Body of pancreas (tissue), 4 donors: ENCODE results near the gene PGRMC1. TPM values are rescaled to one million over a fixed set of nuclear protein-coding genes. Genes with fewer than 3 reads are reported as not detected.

Experiments used
- ATAC-seq: fragments of 150-250 bp; one replicate; pipeline ENCODE4 v1.9.1; 2016
- DNase-seq, 4 donors: peaks; one replicate each; pipeline ENCODE4 v3.0.0-alpha.2; 2019
- H3K27ac ChIP-seq, 4 donors: fragments of 200-600 bp; sonication (generic); 1 replicate in 3 of 4; 2 replicates in 1 of 4; pipeline versions ENCODE4 v1.5.1 to v1.6.1; 2016 to 2019; ENCODE audit warnings: mild to moderate bottlenecking in 1 of 4, mixed read lengths in 1 of 4, moderate library complexity in 1 of 4
- H3K27me3 ChIP-seq, 2 donors: fragments of 200-600 bp; sonication (generic); one replicate each; pipeline ENCODE4 v1.6.0; 2016; ENCODE audit warnings: mild to moderate bottlenecking in 1 of 2
- H3K36me3 ChIP-seq, 2 donors: fragments of 200-600 bp; sonication (generic); replicated peaks in 1 of 2; 2 replicates each; pipeline ENCODE4 v1.5.1; 2016; ENCODE audit warnings: low read depth in 2 of 2; ENCODE audit not compliant: insufficient read depth in 1 of 2
- H3K4me1 ChIP-seq: fragments of 200-600 bp; sonication (generic); one replicate; pipeline ENCODE4 v1.6.0; 2016
- H3K4me3 ChIP-seq, 2 donors: fragments of 200-600 bp; sonication (generic); 1 replicate in 1 of 2; 2 replicates in 1 of 2; pipeline ENCODE4 v1.5.1; 2016 to 2019
- H3K9me3 ChIP-seq, 3 donors: fragments of 200-600 bp; sonication (generic); 1 replicate in 2 of 3; 2 replicates in 1 of 3; pipeline ENCODE4 v1.5.1; 2016
- POLR2A ChIP-seq, 3 donors: fragments of 450-650 bp; IDR thresholded peaks; one replicate each; pipeline ENCODE4 v1.6.1; 2016; ENCODE audit warnings: antibody characterized with exemption in 3 of 3, mild to moderate bottlenecking in 2 of 3
- WGBS, 2 donors: methylation state at CpG; one replicate each; pipeline ENCODE4 v1.1.5; 2017; 5-methylcytosine and 5-hydroxymethylcytosine counted together
- intact Hi-C: fragments of 100-400 bp; cut with DNase I; formaldehyde crosslinking; loops from one replicate; pipeline ENCODE4 v1.15.1; 2023
- total RNA-seq, 2 donors: library from RNA; depleted of rRNA; stranded (reverse); fragments of >200 nt; gene quantifications; one replicate each; pipeline ENCODE4 v1.1.0, GENCODE V29; 2016
- TF ChIP-seq, protein P1 (sequence below), 7 experiments: fragments of 450-650 bp in 4 of 7; fragments of 200-600 bp in 3 of 7; sonication (generic) in 3 of 7; IDR thresholded peaks; one replicate each; pipeline ENCODE4 v1.5.1; 2016 to 2019; ENCODE audit warnings: antibody characterized with exemption in 7 of 7

PGRMC1 gene
- total RNA-seq, 2 donors from 2014 or later: 42.5 to 45.8 TPM

DNA sequence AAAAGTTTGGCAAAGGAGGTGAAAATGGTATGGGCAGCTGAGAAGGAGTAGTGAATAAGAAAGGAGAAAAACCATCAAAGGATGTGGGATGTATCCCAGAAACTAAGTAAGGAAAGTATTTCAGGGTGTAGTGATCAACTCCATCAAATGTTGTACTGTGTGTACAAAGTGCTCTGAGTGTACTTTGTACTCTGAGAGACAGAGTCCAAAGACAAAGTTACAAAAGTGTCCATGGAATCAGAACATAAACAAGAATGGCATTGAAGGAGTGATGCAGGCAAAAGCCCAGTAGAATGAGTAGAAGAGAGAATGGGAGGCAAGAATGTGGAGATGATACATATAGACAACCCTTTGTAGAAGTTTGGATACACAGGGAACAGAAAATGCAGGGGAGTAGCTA, 12.3 kb upstream of the PGRMC1 start:
- Histone ChIP-seq H3K4me1 (no peaks in the 10 kb centered on the region), H3K9me3 (no peaks in the 10 kb centered on the region), H3K36me3 (no peaks in the 10 kb centered on the region), H3K27me3 (no peaks in the 10 kb centered on the region), H3K27ac (no peak overlapping the region), H3K4me3 (no peak overlapping the region)
- DNase-seq: no peak
- intact Hi-C loops: no loop called here
- ATAC-seq: no peak
- TF ChIP-seq, protein P1, sequence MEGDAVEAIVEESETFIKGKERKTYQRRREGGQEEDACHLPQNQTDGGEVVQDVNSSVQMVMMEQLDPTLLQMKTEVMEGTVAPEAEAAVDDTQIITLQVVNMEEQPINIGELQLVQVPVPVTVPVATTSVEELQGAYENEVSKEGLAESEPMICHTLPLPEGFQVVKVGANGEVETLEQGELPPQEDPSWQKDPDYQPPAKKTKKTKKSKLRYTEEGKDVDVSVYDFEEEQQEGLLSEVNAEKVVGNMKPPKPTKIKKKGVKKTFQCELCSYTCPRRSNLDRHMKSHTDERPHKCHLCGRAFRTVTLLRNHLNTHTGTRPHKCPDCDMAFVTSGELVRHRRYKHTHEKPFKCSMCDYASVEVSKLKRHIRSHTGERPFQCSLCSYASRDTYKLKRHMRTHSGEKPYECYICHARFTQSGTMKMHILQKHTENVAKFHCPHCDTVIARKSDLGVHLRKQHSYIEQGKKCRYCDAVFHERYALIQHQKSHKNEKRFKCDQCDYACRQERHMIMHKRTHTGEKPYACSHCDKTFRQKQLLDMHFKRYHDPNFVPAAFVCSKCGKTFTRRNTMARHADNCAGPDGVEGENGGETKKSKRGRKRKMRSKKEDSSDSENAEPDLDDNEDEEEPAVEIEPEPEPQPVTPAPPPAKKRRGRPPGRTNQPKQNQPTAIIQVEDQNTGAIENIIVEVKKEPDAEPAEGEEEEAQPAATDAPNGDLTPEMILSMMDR (IDR thresholded peaks at IDR 0.05): no peak
- no peak for TF ChIP-seq POLR2A (IDR thresholded peaks at IDR 0.05)

DNA sequence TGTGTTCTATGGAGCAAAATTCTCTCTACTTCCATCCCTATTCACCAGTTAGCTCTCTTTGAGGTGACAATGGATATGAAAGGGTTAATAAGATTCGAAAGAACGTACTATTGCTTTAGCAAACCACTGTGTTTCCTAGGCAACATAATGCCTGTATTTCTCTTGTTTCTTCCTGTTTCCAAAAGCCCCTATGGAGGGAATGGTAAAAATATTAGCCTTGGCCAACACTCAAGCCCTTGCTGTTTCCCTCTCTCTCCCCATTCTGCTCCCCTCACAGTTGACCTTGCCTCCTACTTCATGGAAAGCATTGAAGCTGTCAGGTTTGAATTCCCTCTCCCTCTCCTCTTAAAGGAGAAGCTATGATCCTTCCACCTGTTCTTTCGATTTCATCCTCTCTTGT, 9.6 kb upstream of the PGRMC1 start:
- no peak for TF ChIP-seq POLR2A (IDR thresholded peaks at IDR 0.05)
- TF ChIP-seq, protein P1 (IDR thresholded peaks at IDR 0.05): no peak
- intact Hi-C loops: no loop called here
- no peak overlapping the region for H3K27ac ChIP-seq
- ATAC-seq (no peak), DNase-seq (no peak)
- H3K4me1 ChIP-seq: no peaks in the 10 kb centered on the region
- H3K9me3 ChIP-seq: no peaks in the 10 kb centered on the region
- no peak overlapping the region for H3K4me3 ChIP-seq
- WGBS, 2 donors: 17 to 24% methylated on average over 3 of the region's 3 CpGs
- H3K27me3 ChIP-seq: no peaks in the 10 kb centered on the region
- H3K36me3 ChIP-seq: no peaks in the 10 kb centered on the region

DNA sequence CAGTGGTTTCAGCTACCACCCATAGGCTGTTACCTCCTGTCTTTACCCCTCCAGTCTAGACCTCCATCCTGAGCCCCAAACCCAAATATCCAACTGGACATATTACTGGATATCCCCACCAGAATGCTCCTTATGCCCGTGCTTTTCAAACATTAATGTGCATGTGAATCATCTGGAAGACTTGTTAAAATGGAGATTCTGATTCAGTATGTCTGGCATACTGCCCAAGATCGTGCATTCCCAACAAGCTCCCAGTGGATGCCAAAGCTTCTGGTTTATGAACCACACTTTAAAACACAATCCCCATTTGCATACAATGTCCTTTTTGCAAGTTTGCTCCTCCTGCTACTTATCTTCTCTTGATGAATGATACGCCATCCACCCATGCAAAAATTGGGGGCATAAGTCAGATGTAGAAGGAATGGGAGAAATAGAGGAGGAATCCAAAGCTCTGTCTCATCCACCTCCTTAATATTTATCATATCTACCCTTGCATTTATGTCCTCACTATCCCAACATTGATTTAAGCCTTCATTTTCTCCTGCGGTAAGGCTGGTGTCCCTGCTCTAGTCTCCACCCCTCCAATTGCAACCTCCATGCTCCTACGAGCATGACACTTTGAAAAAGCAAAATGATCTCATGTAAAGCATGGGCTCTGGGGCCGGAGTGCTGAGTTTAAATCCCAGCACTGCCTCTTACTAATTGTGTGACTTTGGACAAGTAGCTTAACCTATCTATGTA, 7.4 kb upstream of the PGRMC1 start:
- Histone ChIP-seq H3K4me3 (no peak overlapping the region), H3K9me3 (no peaks in the 10 kb centered on the region), H3K27ac (no peak overlapping the region), H3K4me1 (no peaks in the 10 kb centered on the region), H3K27me3 (no peaks in the 10 kb centered on the region), H3K36me3 (no peaks in the 10 kb centered on the region)
- intact Hi-C loops: no loop called here
- 63 to 68% methylated on average over 6 of the region's 6 CpGs for WGBS, 2 donors
- ATAC-seq (no peak), DNase-seq (no peak)
- TF ChIP-seq, protein P1 (IDR thresholded peaks at IDR 0.05): no peak
- TF ChIP-seq POLR2A (IDR thresholded peaks at IDR 0.05): no peak

DNA sequence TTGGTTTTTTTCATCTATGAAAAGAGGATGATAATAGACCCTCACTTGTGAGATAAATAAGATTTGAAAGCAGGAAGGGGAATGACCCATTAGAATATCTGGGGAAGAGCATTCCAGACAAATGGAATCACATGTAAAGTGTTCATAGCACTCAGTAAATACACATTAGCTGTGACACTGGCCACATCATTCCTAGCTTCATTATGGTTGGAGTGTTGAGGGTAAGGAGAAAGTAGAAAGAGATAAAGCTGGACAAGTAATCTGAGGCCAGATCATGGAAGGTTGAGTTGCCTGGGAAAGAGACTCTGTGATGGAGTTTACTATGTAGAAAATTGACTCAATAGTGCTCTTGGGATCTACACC, 6.9 kb upstream of the PGRMC1 start:
- intact Hi-C loops: no loop called here
- no peak overlapping the region for H3K4me3 ChIP-seq
- H3K36me3 ChIP-seq: no peaks in the 10 kb centered on the region
- no peaks in the 10 kb centered on the region for H3K4me1 ChIP-seq
- DNase-seq: no peak
- H3K27me3 ChIP-seq: no peaks in the 10 kb centered on the region
- TF ChIP-seq, protein P1 (IDR thresholded peaks at IDR 0.05): no peak
- no peak for TF ChIP-seq POLR2A (IDR thresholded peaks at IDR 0.05)
- H3K9me3 ChIP-seq: no peaks in the 10 kb centered on the region
- no peak overlapping the region for H3K27ac ChIP-seq
- no peak for ATAC-seq

DNA sequence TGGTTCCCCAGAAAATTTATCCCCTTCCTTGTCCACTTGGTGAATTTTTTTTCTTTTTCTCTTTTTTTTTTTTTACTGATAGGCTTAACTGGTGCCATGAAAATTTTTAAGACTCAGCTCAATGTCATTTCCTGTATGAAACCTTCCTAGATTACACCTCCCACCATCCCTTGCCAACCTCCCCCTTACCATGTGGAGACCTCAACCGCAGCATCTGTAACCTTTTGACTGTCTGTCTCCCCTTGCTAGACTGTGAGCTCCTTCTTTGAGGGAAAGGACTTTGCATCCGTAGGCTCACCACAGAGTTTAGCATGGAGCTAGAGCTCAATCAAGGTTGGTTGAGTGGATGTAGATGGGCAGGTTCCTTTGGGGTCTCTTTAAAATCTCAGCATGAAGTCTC, 5.2 kb upstream of the PGRMC1 start:
- 62 to 75% methylated on average over 2 of the region's 2 CpGs for WGBS, 2 donors
- Histone ChIP-seq H3K9me3 (no peaks in the 10 kb centered on the region), H3K4me3 (no peak overlapping the region), H3K36me3 (no peaks in the 10 kb centered on the region), H3K4me1 (no peaks in the 10 kb centered on the region), H3K27ac (no peak overlapping the region), H3K27me3 (no peaks in the 10 kb centered on the region)
- intact Hi-C loops: no loop called here
- no peak for ATAC-seq
- TF ChIP-seq, protein P1 (IDR thresholded peaks at IDR 0.05): no peak
- no peak for TF ChIP-seq POLR2A (IDR thresholded peaks at IDR 0.05)
- DNase-seq: no peak
